ENCODE data around the gene FSIP1.
"Not testable (repeated sequence)": the region's sequence is repeated elsewhere in the genome, so short reads cannot be mapped to it uniquely, and the experiment has no call there.

Gene FSIP1

GRCh38 chr15:39782441-39783138 lies at the start of gene FSIP1:
TSS of gene FSIP1 (minus strand) at chr15:39782841. CDS start at chr15:39776524, 6,317 bp downstream.
- Mint-ChIP-seq H3K4me3 (peak within 1 kb of the TSS; percentile 69), H3K4me1 (peaks cover 29% of the 10 kb centered on the region), H3K9me3 (no peaks in the 10 kb centered on the region), H3K36me3 (peaks cover 12% of the 10 kb centered on the region), H3K27ac (peak within 1 kb of the TSS; percentile 63)
- peak; percentile 99 for ATAC-seq
- DNase-seq (ENCODE audit: low spot score in 2 of 2): peak; percentile 96 to 98

- H3K4me1 Mint-ChIP-seq: no peaks in the 10 kb centered on the region
- no peak overlapping the region for H3K4me3 Mint-ChIP-seq
- H3K36me3 Mint-ChIP-seq: no peaks in the 10 kb centered on the region
- ATAC-seq (no peak), DNase-seq (ENCODE audit: low spot score in 2 of 2) (no peak)
- H3K27ac Mint-ChIP-seq: no peak overlapping the region
- no peaks in the 10 kb centered on the region for H3K9me3 Mint-ChIP-seq
These were observed 47.5 kb upstream of the FSIP1 start for GRCh38 chr15:39830166-39830565.

- no peak for DNase-seq (ENCODE audit: low spot score in 2 of 2)
- Mint-ChIP-seq H3K4me3 (no peak overlapping the region), H3K9me3 (no peaks in the 10 kb centered on the region)
These were observed 45.8 kb upstream of the FSIP1 start for GRCh38 chr15:39828374-39828931.

GRCh38 chr15:39826975-39827374 lies 44.3 kb upstream of the FSIP1 start:
- Mint-ChIP-seq H3K4me1 (no peaks in the 10 kb centered on the region), H3K4me3 (no peak overlapping the region), H3K27ac (no peak overlapping the region), H3K9me3 (no peaks in the 10 kb centered on the region), H3K36me3 (no peaks in the 10 kb centered on the region)
- DNase-seq (ENCODE audit: low spot score in 2 of 2): no peak
- ATAC-seq: no peak

More at GRCh38 chr15:39828374-39828931, 45.8 kb upstream of the FSIP1 start:
- Mint-ChIP-seq H3K36me3 (no peaks in the 10 kb centered on the region), H3K27ac (no peak overlapping the region), H3K4me1 (no peaks in the 10 kb centered on the region)
- ATAC-seq: no peak

- no peak for DNase-seq (ENCODE audit: low spot score in 2 of 2)
- Mint-ChIP-seq H3K4me3 (no peak overlapping the region), H3K36me3 (no peaks in the 10 kb centered on the region), H3K9me3 (no peaks in the 10 kb centered on the region), H3K4me1 (no peaks in the 10 kb centered on the region), H3K27ac (no peak overlapping the region)
- ATAC-seq: no peak
These were observed 41.0 kb upstream of the FSIP1 start for GRCh38 chr15:39823634-39824033.

- H3K9me3 Mint-ChIP-seq: no peaks in the 10 kb centered on the region
These were observed 37.5 kb upstream of the FSIP1 start for GRCh38 chr15:39820050-39820602.

GRCh38 chr15:39819533-39819932 lies 36.9 kb upstream of the FSIP1 start:
- H3K9me3 Mint-ChIP-seq: no peaks in the 10 kb centered on the region
- no peaks in the 10 kb centered on the region for H3K36me3 Mint-ChIP-seq
- no peak overlapping the region for H3K4me3 Mint-ChIP-seq
- ATAC-seq (no peak), DNase-seq (ENCODE audit: low spot score in 2 of 2) (no peak)
- no peak overlapping the region for H3K27ac Mint-ChIP-seq
- no peaks in the 10 kb centered on the region for H3K4me1 Mint-ChIP-seq

More at GRCh38 chr15:39820050-39820602, 37.5 kb upstream of the FSIP1 start:
- Mint-ChIP-seq H3K36me3 (no peaks in the 10 kb centered on the region), H3K4me1 (no peaks in the 10 kb centered on the region), H3K27ac (no peak overlapping the region), H3K4me3 (no peak overlapping the region)
- ATAC-seq (no peak), DNase-seq (ENCODE audit: low spot score in 2 of 2) (no peak)

GRCh38 chr15:39817892-39818291 lies 35.3 kb upstream of the FSIP1 start:
- no peak overlapping the region for H3K4me3 Mint-ChIP-seq

GRCh38 chr15:39814489-39814888 lies 31.8 kb upstream of the FSIP1 start:
- H3K27ac Mint-ChIP-seq: no peak overlapping the region
- no peak for ATAC-seq
- H3K9me3 Mint-ChIP-seq: no peaks in the 10 kb centered on the region
- no peaks in the 10 kb centered on the region for H3K4me1 Mint-ChIP-seq
- H3K36me3 Mint-ChIP-seq: no peaks in the 10 kb centered on the region
- DNase-seq (ENCODE audit: low spot score in 2 of 2): no peak
- H3K4me3 Mint-ChIP-seq: no peak overlapping the region

More at GRCh38 chr15:39817892-39818291, 35.3 kb upstream of the FSIP1 start:
- no peak for ATAC-seq
- Mint-ChIP-seq H3K36me3 (no peaks in the 10 kb centered on the region), H3K27ac (no peak overlapping the region), H3K9me3 (no peaks in the 10 kb centered on the region), H3K4me1 (no peaks in the 10 kb centered on the region)
- DNase-seq (ENCODE audit: low spot score in 2 of 2): no peak

- not testable (repeated sequence) for H3K36me3 Mint-ChIP-seq; DNase-seq (ENCODE audit: low spot score in 2 of 2); ATAC-seq; H3K27ac Mint-ChIP-seq; H3K4me3 Mint-ChIP-seq; H3K9me3 Mint-ChIP-seq; H3K4me1 Mint-ChIP-seq
These were observed 30.0 kb upstream of the FSIP1 start for GRCh38 chr15:39812651-39813050.

- ATAC-seq (no peak), DNase-seq (ENCODE audit: low spot score in 2 of 2) (no peak)
- Mint-ChIP-seq H3K36me3 (no peaks in the 10 kb centered on the region), H3K27ac (no peak overlapping the region), H3K9me3 (no peaks in the 10 kb centered on the region), H3K4me1 (no peaks in the 10 kb centered on the region), H3K4me3 (no peak overlapping the region)
These were observed 26.3 kb upstream of the FSIP1 start for GRCh38 chr15:39808909-39809308.

- ATAC-seq (no peak), DNase-seq (ENCODE audit: low spot score in 2 of 2) (no peak)
- no peaks in the 10 kb centered on the region for H3K9me3 Mint-ChIP-seq
- H3K27ac Mint-ChIP-seq: no peak overlapping the region
- no peaks in the 10 kb centered on the region for H3K4me1 Mint-ChIP-seq
- H3K36me3 Mint-ChIP-seq: no peaks in the 10 kb centered on the region
- no peak overlapping the region for H3K4me3 Mint-ChIP-seq
These were observed 25.1 kb upstream of the FSIP1 start for GRCh38 chr15:39807791-39808190.

- ATAC-seq (no peak), DNase-seq (ENCODE audit: low spot score in 2 of 2) (no peak)
- H3K4me3 Mint-ChIP-seq: no peak overlapping the region
- H3K27ac Mint-ChIP-seq: no peak overlapping the region
- no peaks in the 10 kb centered on the region for H3K9me3 Mint-ChIP-seq
- H3K36me3 Mint-ChIP-seq: no peaks in the 10 kb centered on the region
- H3K4me1 Mint-ChIP-seq: no peaks in the 10 kb centered on the region
These were observed 21.4 kb upstream of the FSIP1 start for GRCh38 chr15:39804026-39804425.

GRCh38 chr15:39803016-39803415 lies 20.4 kb upstream of the FSIP1 start:
- no peak overlapping the region for H3K27ac Mint-ChIP-seq
- DNase-seq (ENCODE audit: low spot score in 2 of 2): no peak
- H3K9me3 Mint-ChIP-seq: no peaks in the 10 kb centered on the region
- no peak for ATAC-seq
- H3K4me3 Mint-ChIP-seq: no peak overlapping the region
- no peaks in the 10 kb centered on the region for H3K36me3 Mint-ChIP-seq
- no peaks in the 10 kb centered on the region for H3K4me1 Mint-ChIP-seq

GRCh38 chr15:39801641-39802309 lies 19.1 kb upstream of the FSIP1 start:
- ATAC-seq (peak; percentile 55), DNase-seq (ENCODE audit: low spot score in 2 of 2) (no peak)
- Mint-ChIP-seq H3K36me3 (no peaks in the 10 kb centered on the region), H3K9me3 (no peaks in the 10 kb centered on the region), H3K4me3 (no peak overlapping the region), H3K27ac (no peak overlapping the region), H3K4me1 (no peaks in the 10 kb centered on the region)

Measured in stimulated activated effector memory CD8-positive, alpha-beta T cell treated with anti-CD3 and anti-CD28 coated beads, Interleukin-12 subunit alpha, Interleukin-12 subunit beta, amount 100 ng/mL, for 72 hours (primary cell).